ENCODE data around the gene ACER3. TPM values are rescaled to one million over a fixed set of nuclear protein-coding genes. Genes with fewer than 3 reads are reported as not detected.

Gene ACER3
- total RNA-seq, 1 donor from 2014 or later = 17.3 TPM

DNA sequence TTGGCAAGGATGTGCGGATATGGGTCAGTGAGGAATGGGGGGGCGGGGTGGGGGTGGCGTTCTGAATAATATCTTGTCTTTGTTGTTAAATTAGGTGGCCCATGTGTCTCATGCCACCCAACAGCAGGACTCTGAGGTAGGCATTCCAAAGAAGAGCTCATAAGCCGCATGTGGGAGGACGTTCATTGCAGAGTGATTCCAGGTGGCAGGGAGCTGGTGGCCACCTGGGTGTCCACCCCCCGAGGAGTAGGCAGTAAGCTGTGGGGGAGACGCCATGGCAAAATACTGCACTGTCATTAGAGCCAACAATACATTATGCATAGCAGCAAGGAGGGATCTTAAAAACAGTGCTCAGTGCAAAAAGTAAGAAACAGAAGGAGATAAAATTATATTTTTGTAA, 191.8 kb downstream of the ACER3 start:
- Mint-ChIP-seq H3K4me1 (ENCODE audit: unreplicated experiment) (no peaks in the 10 kb centered on the region), H3K4me3 (ENCODE audit: unreplicated experiment) (no peak overlapping the region), H3K27ac (ENCODE audit: unreplicated experiment) (no peak overlapping the region), H3K36me3 (ENCODE audit: low read depth, unreplicated experiment) (no peaks in the 10 kb centered on the region), H3K27me3 (ENCODE audit: unreplicated experiment) (peaks cover 6% of the 10 kb centered on the region), H3K9me3 (ENCODE audit: unreplicated experiment) (no peaks in the 10 kb centered on the region)
- no peak for TF ChIP-seq CTCF (IDR thresholded peaks at IDR 0.05; ENCODE audit: unreplicated experiment)
- DNase-seq (ENCODE audit: low spot score) = no peak

- no peaks in the 10 kb centered on the region for H3K4me1 Mint-ChIP-seq (ENCODE audit: unreplicated experiment)
- no peak for TF ChIP-seq CTCF (IDR thresholded peaks at IDR 0.05; ENCODE audit: unreplicated experiment)
- H3K27me3 Mint-ChIP-seq (ENCODE audit: unreplicated experiment) = peaks cover 6% of the 10 kb centered on the region
- H3K4me3 Mint-ChIP-seq (ENCODE audit: unreplicated experiment) = no peak overlapping the region
- no peak for DNase-seq (ENCODE audit: low spot score)
- H3K9me3 Mint-ChIP-seq (ENCODE audit: unreplicated experiment) = no peaks in the 10 kb centered on the region
- H3K36me3 Mint-ChIP-seq (ENCODE audit: low read depth, unreplicated experiment) = no peaks in the 10 kb centered on the region
- H3K27ac Mint-ChIP-seq (ENCODE audit: unreplicated experiment) = no peak overlapping the region
Observed at GRCh38 chr11:77053217-77054015, 192.7 kb downstream of the ACER3 start.

- no peak for DNase-seq (ENCODE audit: low spot score)
- TF ChIP-seq CTCF (IDR thresholded peaks at IDR 0.05; ENCODE audit: unreplicated experiment) = no peak
- H3K27me3 Mint-ChIP-seq (ENCODE audit: unreplicated experiment) = peaks cover 9% of the 10 kb centered on the region
Observed at GRCh38 chr11:77054084-77054483, 193.4 kb downstream of the ACER3 start.

GRCh38 chr11:77055101-77055561, 194.4 kb downstream of the ACER3 start:
- Mint-ChIP-seq H3K9me3 (ENCODE audit: unreplicated experiment) (no peaks in the 10 kb centered on the region), H3K27me3 (ENCODE audit: unreplicated experiment) (peaks cover 9% of the 10 kb centered on the region), H3K4me1 (ENCODE audit: unreplicated experiment) (no peaks in the 10 kb centered on the region), H3K36me3 (ENCODE audit: low read depth, unreplicated experiment) (no peaks in the 10 kb centered on the region), H3K27ac (ENCODE audit: unreplicated experiment) (no peak overlapping the region), H3K4me3 (ENCODE audit: unreplicated experiment) (no peak overlapping the region)
- no peak for DNase-seq (ENCODE audit: low spot score)
- TF ChIP-seq CTCF (IDR thresholded peaks at IDR 0.05; ENCODE audit: unreplicated experiment) = no peak

More at GRCh38 chr11:77054084-77054483, 193.4 kb downstream of the ACER3 start:
- Mint-ChIP-seq H3K9me3 (ENCODE audit: unreplicated experiment) (no peaks in the 10 kb centered on the region), H3K4me1 (ENCODE audit: unreplicated experiment) (no peaks in the 10 kb centered on the region), H3K27ac (ENCODE audit: unreplicated experiment) (no peak overlapping the region), H3K36me3 (ENCODE audit: low read depth, unreplicated experiment) (no peaks in the 10 kb centered on the region), H3K4me3 (ENCODE audit: unreplicated experiment) (no peak overlapping the region)

- no peak for TF ChIP-seq CTCF (IDR thresholded peaks at IDR 0.05; ENCODE audit: unreplicated experiment)
- no peak for DNase-seq (ENCODE audit: low spot score)
- no peaks in the 10 kb centered on the region for H3K9me3 Mint-ChIP-seq (ENCODE audit: unreplicated experiment)
- no peaks in the 10 kb centered on the region for H3K4me1 Mint-ChIP-seq (ENCODE audit: unreplicated experiment)
- H3K27ac Mint-ChIP-seq (ENCODE audit: unreplicated experiment) = no peak overlapping the region
- H3K36me3 Mint-ChIP-seq (ENCODE audit: low read depth, unreplicated experiment) = no peaks in the 10 kb centered on the region
- peaks cover 9% of the 10 kb centered on the region for H3K27me3 Mint-ChIP-seq (ENCODE audit: unreplicated experiment)
- no peak overlapping the region for H3K4me3 Mint-ChIP-seq (ENCODE audit: unreplicated experiment)
Observed at GRCh38 chr11:77055913-77056312, 195.2 kb downstream of the ACER3 start.

Data from endothelial cell (in vitro differentiated cells).